GM23248 (cell line): ENCODE results near the gene DIP2C.
"Not testable (repeated sequence)": the region's sequence is repeated elsewhere in the genome, so short reads cannot be mapped to it uniquely, and the experiment has no call there.

Source experiments
- EZH2 ChIP-seq: fragments of 200-600 bp; sonication (generic); IDR thresholded peaks from 2 replicates; pipeline ENCODE4 v1.6.1; 2018; ENCODE audit warnings: antibody characterized with exemption, mild to moderate bottlenecking; ENCODE audit not compliant: insufficient read depth, poor library complexity, severe bottlenecking
- EZH2phosphoT487 ChIP-seq: fragments of 200-600 bp; sonication (generic); IDR thresholded peaks from 2 replicates; pipeline ENCODE4 v1.6.1; 2018; ENCODE audit warnings: antibody characterized with exemption, moderate library complexity, mild to moderate bottlenecking, low read depth; ENCODE audit not compliant: insufficient read depth

DNA sequence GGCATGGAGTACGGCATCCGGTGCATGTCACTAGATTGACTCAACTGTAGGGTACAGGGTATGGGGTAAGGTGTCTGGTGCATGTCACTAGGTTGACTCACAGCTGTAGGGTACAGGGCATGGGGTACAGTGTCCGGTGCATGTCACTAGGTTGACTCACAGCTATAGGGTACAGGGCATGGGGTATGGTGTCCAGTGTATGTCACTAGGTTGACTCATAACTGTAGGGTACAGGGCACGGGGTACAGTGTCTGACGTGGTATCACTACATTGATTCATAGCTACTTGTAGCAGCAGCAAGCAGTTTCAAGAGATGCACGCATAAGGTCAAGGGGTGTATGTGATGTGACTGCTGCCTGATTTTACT is 424.4 kb downstream of the DIP2C start:
- not testable (repeated sequence) for TF ChIP-seq EZH2, EZH2phosphoT487
